GM12878 (cell line): ENCODE measurements around the gene WARS2.

Experiments
- CTCF ChIP-seq, 3 experiments: IDR thresholded peaks in 2 of 3; conservative IDR thresholded peaks in 1 of 3; 2 replicates each; pipeline ENCODE4 v1.5.1; 2011; ENCODE audit warnings: low read depth in 3 of 3, low read length in 3 of 3, mild to moderate bottlenecking in 3 of 3, control low read depth in 2 of 3, moderate library complexity in 2 of 3, inconsistent platforms in 1 of 3, mixed read lengths in 1 of 3; ENCODE audit not compliant: control insufficient read depth in 2 of 3, insufficient read depth in 1 of 3; ENCODE audit errors: extremely low read depth in 1 of 3
- FOS ChIP-seq: IDR thresholded peaks from 3 replicates; pipeline ENCODE4 v1.6.1; 2011; ENCODE audit warnings: borderline replicate concordance; ENCODE audit not compliant: insufficient read length; ENCODE audit errors: extremely low read depth
- JUNB ChIP-seq: IDR thresholded peaks from 2 replicates; pipeline ENCODE4 v1.6.1; 2016; ENCODE audit warnings: antibody characterized with exemption, mild to moderate bottlenecking
- MXI1 ChIP-seq: fragments of 150-350 bp; IDR thresholded peaks from 2 replicates; pipeline ENCODE4 v1.6.1; 2011; ENCODE audit warnings: low read depth, mild to moderate bottlenecking, inconsistent platforms, low read length, improper control_type of control experiment
- PKNOX1 ChIP-seq: fragments of 450-650 bp; IDR thresholded peaks from 2 replicates; pipeline ENCODE4 v1.6.1; 2016; ENCODE audit warnings: mild to moderate bottlenecking
- POLR2A ChIP-seq: IDR thresholded peaks from 2 replicates; pipeline ENCODE4 v1.6.1; 2011; ENCODE audit warnings: low read depth, mild to moderate bottlenecking, low read length
- SMAD1 ChIP-seq: fragments of 450-650 bp; IDR thresholded peaks from 2 replicates; pipeline ENCODE4 v1.6.1; 2018; ENCODE audit warnings: mild to moderate bottlenecking, low read depth; ENCODE audit not compliant: partially characterized antibody
- YY1 ChIP-seq: IDR thresholded peaks from 2 replicates; pipeline ENCODE4 v1.6.1; 2011; ENCODE audit warnings: low read depth, mild to moderate bottlenecking, low read length
- ZBED1 ChIP-seq: IDR thresholded peaks from 2 replicates; pipeline ENCODE4 v1.6.1; 2016; ENCODE audit warnings: borderline replicate concordance
- TF ChIP-seq, protein P1 (sequence below): fragments of 450-650 bp; formaldehyde crosslinking; IDR thresholded peaks from 2 replicates; pipeline ENCODE4 v1.4.0; 2020; ENCODE audit warnings: mild to moderate bottlenecking, moderate library complexity

DNA sequence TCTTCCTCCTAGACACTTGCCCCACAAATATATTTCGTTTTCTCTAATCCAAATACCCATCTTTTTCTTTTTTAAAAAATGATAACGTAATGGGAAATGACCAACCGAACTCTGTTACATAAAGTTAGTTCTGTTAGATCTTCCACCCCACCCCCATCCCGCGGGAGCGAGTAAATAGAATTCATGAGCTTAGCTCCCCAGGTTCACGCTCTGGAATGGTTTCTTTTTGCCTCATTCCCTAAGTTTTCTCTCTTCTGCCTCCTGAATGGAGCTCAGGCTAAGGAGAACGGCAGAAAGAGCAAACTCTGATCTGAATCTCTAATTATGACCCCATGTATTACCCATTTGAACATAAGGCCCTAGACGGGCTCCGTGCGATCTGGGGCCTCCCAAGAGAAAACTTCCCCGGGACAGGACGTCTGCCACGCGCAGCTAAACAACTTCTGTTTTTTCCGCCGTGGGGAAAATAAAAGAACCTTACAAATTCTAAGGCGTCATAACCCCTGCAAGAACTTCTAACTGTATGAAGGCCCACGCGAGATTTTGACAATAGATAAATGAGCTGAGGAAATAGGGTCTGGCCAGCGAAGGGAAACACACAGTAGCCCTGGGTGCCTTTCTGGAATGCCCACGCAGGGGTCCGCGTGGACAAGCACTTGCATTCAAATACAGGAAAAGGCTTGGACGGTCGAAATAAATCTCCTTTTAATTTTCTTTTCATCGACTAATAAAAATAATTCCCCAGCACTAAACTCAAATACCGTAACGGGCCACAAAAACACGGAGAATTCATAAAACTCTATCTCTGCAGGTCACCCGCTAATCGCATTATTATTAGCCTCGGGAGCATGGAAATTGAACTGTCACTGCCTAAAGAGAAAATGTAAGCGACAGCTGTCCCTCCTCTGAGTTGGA is 154.6 kb downstream of the WARS2 start:
- TF ChIP-seq PKNOX1 (no peak), CTCF (IDR thresholded peaks at IDR 0.05 in 2 of 3, conservative IDR thresholded peaks at IDR 0.05 in 1 of 3; ENCODE audit: control insufficient read depth in 2 of 3, extremely low read depth in 1 of 3, insufficient read depth in 1 of 3, low read depth in 3 of 3, low read length in 3 of 3) (no peak), POLR2A (no peak), MXI1 (no peak), FOS (no peak), ZBED1 (no peak), SMAD1 (no peak), JUNB (no peak), YY1 (no peak)
- TF ChIP-seq, protein P1, sequence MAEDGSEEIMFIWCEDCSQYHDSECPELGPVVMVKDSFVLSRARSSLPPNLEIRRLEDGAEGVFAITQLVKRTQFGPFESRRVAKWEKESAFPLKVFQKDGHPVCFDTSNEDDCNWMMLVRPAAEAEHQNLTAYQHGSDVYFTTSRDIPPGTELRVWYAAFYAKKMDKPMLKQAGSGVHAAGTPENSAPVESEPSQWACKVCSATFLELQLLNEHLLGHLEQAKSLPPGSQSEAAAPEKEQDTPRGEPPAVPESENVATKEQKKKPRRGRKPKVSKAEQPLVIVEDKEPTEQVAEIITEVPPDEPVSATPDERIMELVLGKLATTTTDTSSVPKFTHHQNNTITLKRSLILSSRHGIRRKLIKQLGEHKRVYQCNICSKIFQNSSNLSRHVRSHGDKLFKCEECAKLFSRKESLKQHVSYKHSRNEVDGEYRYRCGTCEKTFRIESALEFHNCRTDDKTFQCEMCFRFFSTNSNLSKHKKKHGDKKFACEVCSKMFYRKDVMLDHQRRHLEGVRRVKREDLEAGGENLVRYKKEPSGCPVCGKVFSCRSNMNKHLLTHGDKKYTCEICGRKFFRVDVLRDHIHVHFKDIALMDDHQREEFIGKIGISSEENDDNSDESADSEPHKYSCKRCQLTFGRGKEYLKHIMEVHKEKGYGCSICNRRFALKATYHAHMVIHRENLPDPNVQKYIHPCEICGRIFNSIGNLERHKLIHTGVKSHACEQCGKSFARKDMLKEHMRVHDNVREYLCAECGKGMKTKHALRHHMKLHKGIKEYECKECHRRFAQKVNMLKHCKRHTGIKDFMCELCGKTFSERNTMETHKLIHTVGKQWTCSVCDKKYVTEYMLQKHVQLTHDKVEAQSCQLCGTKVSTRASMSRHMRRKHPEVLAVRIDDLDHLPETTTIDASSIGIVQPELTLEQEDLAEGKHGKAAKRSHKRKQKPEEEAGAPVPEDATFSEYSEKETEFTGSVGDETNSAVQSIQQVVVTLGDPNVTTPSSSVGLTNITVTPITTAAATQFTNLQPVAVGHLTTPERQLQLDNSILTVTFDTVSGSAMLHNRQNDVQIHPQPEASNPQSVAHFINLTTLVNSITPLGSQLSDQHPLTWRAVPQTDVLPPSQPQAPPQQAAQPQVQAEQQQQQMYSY, result no peak
